GM12874 (cell line): ENCODE measurements around the gene MYH16.

Source experiments
- CTCF ChIP-seq: IDR thresholded peaks from 2 replicates; pipeline ENCODE4 v1.5.1; 2011; ENCODE audit warnings: low read depth, mild to moderate bottlenecking, control low read depth, low read length, moderate library complexity; ENCODE audit not compliant: insufficient read depth

The MYH16 gene

GRCh38 chr7:99305473-99306260 lies 33.0 kb downstream of the MYH16 start:
- no peak for TF ChIP-seq CTCF

DNA sequence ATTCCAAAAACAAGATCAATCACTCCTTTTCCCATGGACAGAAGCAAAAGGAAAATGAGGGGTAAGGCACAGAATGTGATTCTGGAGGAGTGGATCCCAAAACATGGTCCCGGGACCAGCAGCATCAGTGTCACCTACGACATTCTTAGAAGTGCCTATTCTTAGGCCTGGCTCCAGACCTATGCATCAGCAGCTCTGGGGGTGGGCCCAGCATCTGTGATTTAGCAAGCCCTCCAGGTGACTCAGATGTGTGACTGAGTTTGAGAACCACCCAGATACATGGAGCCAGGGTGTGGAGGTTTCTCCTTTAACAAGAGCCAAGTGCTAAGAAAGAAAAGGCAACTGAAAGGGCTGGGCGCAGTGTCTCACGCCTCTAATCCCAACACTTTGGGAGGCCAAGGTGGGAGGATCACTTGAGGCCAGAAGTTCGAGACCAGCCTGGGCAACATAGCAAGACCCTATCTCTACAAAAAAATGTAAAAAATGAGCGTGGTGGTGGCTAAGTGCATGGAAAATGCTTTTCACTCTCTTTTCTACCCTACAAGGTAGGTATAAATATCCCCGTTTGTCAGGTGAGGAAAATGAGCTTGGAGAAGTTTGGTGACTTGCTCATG lies 35.9 kb downstream of the MYH16 start:
- no peak for TF ChIP-seq CTCF

DNA sequence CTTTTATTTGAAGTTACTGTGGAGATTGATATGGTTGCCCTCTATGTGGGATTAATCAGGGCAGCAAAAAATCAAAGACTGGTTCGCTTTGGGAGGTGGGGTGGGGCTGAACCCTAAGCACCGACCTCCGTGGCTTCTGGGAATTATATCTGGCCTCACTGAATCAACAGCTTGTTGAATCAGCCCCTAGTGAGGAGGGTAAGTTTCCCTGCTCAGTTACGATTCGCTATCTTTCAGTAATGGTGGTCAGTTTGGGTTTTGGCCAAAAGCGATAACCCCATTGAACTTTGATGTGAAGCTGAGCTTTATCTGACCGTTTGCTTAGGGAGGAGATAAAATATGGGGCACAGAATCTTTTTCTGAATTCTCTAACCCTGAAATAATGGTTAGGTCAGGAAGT lies 36.5 kb downstream of the MYH16 start:
- TF ChIP-seq CTCF = no peak

GRCh38 chr7:99310004-99310403 lies 37.4 kb downstream of the MYH16 start:
- no peak for TF ChIP-seq CTCF

GRCh38 chr7:99311702-99312101 lies 39.1 kb downstream of the MYH16 start:
- no peak for TF ChIP-seq CTCF

GRCh38 chr7:99312316-99313203 lies 39.9 kb downstream of the MYH16 start:
- peak; percentile 78 for TF ChIP-seq CTCF

DNA sequence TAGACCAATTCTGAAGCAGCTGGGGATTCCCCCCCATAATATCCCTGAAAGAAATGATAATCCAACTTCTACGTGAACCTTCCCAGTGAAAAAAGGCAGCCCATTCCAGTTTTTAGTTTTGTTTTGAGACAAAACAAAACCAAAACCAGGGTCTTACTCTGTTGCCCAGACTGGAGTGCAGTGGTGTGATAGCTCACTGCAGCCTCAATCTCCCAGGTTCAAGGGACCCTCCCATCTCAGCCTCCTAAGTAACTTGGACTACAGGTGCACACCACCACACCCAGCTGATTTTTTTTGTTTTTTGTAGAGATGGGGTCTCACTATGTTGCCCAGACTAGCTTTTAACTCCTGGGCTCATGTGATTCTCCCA lies 40.5 kb downstream of the MYH16 start:
- no peak for TF ChIP-seq CTCF
